Raji (cell line): ENCODE measurements around the gene SPATA3.

Experiments
- POLR2A ChIP-seq: IDR thresholded peaks from 2 replicates; pipeline ENCODE4 v1.6.1; 2011; ENCODE audit warnings: low read depth, low read length, control low read depth; ENCODE audit not compliant: insufficient read depth

SPATA3 gene

DNA sequence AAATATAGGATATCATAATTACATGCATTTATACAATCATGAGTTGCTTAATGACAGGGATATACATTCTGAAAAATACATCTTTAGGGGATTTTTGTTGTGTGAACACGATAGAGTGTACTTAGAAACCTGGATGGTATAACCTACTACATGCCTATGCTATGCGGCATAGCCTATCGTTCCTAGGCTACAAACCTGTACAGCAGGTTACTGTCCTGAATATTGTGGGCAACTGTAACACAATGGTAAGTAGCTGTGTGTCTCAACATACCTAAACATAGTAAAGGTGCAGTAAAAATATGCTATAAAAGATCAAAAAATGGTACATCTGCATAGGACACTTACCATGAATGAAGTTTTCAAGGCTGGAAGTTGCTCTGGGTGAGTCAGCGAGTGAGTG lies 47.9 kb downstream of the SPATA3 start:
- no peak for TF ChIP-seq POLR2A

DNA sequence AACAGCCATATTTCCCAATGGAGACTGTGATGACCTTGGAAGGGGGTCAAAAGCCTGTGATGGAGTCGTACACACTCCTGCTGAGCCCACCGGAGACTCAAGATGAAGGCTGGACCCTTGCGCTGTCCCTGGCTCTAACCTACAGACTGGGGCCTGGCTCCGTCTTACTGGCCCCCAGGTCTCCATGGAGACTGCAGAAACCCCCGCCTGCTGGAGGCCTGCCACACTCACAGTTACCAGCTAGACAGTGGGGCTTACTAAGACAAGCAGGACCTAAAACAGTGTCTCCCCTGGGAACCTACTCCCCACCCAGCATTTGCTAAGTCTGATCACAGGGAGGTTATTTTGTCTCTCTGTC lies 51.0 kb downstream of the SPATA3 start:
- no peak for TF ChIP-seq POLR2A

DNA sequence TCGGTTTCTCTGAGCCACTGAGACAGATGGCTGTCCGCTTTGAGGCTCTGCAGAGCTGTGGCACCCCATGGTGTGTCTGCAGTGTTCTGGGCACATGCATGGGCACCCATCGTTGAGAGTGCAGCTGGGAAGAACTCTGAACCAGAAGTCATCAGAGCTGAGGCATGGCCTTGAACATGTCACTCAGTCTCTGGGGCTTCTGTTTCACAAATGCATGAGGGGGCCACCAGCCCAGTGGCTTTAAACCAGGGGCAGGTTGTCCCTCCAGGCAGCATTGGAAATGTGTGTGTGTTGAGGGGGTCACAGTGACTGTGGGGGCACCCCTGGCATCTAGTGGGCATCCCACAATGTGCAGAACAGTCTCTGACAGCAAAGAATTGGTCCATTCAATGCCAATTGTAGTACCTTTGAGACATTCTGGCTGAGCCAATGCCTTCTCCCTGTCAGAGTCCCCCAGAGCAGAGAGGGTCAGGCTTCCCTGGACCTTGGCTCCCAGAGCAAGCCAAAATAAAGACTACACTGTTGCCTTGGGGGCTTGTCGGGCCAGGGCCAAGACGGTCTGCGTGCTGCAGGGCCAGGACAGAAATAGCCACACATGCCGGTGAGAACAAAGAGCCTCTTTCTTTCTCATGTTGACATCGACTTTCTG lies 51.5 kb downstream of the SPATA3 start:
- TF ChIP-seq POLR2A = no peak

DNA sequence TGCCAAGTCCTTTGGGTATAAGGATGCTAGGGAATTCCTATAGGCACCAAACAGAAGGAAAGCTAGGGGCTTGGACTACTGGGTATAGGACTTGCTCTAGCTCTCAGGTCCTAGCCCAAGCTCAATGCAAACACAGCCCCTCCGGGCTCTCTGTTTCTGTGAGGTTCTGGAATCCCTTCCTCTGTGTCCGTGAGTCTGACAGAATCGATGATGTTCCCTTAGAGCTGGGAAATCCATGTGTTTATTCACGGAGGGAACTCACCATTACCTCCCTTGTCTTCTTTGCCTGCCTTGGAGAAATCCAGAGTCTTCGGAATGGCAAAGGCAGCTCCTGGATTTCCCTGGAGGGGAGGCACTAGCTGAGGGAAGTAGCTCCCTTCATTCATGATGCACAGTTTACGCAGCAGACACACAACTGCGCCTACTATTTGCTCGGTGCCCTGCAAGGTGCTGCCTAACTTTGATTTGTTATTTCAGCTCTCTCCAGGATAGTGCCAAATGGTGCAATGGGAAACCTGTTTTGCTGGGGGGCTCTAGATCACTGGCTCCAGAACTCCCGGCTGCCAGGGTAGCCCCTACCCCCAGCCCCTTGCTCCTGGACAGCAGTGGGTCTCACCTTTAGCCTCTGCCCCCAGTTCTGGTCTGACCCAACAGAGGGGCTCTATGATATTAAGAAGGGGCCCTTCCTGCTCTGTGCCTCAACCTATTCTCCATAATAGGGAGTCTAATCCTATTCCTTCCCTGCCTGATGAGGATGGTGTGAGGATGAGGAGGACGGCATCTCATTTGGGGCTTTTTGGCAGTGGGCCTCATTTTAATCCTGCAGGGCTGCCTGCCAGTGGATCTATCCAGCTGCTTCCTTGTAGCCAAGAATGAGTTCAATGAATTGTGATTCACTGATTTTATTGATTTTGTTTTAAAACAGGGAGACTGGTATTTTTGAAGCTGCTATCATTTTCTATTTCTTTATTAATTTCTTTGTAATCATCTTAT lies 52.3 kb downstream of the SPATA3 start:
- TF ChIP-seq POLR2A = no peak

DNA sequence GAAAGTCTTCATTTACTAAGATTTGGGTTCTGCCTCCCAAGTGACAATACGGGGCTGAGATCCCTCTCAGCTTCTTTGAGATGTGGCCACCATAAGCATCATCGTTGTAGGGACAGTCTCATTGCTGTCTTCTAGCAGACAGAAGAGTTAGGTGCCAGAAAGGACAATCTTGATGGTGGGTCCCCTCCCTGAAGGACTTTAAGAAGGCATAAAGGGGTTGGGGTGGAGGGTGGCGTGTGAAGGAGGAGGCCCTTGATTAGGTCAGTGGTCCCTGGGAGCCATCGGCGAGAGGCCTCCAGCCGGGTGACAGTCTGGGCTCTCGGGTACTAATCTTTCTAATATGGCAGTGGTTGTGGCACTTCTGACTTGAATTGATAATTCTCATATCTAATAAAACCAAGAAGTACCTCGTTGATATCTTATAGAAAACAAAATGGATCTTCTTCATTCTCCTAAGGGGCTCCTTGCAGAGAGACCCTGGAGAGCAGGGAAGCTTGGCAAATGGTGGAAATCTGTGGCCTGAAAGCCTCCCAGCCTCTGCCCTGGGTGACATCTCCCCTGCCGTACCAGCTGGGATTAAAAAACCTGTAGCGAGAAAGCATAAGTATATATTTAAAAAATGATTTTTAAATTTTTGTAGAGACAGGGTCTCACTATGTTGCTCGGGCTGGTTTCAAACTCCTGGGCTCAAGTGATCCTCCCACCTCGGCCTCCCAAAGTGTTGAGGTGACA lies 53.5 kb downstream of the SPATA3 start:
- TF ChIP-seq POLR2A = no peak

DNA sequence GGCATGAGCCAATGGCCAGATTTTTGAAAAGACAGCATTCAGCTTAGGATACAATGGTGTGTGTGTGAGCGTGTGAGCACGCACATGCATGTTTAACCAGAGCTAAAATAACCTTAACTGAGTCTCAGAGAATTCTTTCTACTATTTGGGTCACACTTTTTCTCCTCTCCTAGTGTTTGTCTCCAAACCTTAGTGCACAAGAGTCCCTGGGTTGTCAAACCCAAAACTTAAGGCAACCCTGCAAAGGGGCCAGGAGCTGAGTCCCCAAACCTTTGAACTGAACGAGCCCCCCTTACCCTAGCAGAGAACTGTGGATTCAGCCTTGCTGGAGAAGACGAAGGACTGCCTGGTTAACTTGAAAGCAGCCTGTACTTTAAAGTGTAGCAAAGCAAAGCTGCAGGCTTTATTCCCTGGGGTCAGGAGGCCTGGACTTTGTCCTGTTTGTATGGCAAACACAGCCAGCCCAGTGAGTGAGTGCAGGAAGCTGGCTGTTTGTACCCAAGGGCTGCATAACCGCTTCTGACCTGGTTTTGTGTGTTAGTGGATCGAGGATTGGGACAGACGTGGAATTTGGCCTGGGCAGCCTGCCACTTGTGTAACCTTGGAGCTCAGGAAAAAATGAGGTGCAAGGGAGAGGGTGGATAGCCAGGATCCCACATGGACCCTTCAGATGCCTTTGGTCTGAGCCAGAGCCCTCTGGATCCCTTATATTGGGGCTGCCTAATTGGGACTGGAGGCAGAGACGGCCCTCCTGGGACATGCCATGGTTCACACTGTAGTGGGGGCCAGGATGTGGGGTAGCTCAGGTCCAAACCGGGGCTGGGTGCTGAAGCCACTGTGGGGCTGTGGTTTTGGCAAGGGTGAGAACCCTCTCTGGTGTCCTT lies 54.3 kb downstream of the SPATA3 start:
- TF ChIP-seq POLR2A = no peak

DNA sequence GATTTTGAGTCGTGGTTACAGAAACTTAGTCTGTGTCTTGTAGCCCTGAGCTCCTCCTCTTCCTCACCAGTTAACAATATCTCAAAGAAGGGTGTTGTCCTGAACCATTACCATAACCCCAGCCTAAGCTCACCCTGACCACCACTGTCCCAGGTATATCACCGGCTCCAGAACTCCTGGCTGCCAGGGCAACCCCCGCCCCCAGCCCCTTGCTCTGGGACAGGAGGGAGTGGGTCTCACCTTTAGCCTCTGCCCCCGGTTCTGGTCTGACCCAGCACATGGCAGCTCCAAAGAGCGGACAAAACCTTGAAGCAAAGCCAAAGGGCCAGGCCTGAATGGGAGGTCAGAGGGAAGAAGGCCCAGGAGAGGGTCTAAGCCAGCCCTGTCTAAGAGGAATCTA lies 55.2 kb downstream of the SPATA3 start:
- TF ChIP-seq POLR2A = no peak

DNA sequence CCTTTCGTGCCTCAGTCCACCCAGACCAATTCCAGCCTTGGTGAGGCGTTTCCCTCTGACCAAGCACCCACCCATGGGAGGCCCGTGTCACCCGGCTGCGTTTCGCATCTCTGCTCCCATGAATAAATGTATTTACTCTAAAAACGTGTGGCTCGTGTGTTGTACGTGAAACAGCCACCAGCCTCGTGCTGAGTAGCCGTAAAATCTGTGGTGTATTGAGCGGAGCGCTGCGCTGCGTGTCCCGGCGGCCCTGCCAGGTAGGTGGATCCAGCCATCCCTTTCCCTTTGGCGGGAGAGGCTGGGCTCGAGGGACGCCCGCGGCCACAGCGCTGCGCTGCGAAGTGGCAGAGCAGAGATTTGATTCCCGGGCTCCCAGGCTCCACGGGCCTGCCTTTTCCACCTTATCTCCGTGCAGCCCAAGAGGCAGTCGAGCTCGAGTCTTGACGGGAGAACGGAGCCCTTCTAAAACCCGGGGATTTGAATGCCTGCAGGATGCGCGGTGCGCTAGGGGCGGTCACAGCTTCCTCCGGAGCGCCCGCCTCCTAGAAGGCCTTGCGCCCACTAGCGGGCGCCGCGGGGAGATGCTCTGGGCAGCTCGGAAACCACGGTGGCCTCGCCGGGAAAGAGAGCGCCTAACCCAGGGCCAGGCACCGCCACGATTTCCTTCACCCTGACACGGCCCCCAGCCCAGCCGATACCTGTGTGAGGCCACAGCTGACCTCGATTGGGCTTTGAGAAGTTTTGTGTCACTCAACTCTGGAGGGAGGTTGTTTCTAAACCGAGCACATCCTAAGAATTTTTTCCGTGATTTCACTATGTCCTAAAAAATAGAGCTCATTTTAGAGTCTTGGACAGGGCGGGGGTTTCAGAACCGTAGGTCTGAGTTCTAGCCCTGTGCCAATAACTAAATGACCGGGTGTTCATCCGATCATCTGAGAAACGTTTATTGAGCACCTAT lies 56.9 kb downstream of the SPATA3 start:
- TF ChIP-seq POLR2A = peak; percentile 46; the same call in 1 of the 2 replicates

DNA sequence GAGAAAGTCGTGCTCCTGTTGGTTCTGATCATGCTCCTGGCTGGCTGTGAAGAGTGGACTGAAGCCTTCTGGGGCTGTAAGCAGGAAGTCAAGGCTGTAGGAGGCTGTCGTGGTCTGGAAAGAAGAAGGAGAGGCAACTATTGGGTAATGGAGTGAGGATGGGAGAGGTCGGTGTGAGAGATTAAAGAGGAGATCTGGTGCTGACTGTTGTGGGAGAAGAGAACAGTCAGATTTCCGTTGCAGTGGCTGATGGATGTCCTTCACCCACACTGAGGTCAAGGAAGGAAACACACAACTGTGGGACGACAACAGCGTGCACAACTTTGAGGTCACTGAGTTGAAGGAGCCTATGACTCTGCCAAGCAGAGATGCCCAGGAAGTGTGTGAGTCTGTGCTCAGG lies 57.9 kb downstream of the SPATA3 start:
- no peak for TF ChIP-seq POLR2A

DNA sequence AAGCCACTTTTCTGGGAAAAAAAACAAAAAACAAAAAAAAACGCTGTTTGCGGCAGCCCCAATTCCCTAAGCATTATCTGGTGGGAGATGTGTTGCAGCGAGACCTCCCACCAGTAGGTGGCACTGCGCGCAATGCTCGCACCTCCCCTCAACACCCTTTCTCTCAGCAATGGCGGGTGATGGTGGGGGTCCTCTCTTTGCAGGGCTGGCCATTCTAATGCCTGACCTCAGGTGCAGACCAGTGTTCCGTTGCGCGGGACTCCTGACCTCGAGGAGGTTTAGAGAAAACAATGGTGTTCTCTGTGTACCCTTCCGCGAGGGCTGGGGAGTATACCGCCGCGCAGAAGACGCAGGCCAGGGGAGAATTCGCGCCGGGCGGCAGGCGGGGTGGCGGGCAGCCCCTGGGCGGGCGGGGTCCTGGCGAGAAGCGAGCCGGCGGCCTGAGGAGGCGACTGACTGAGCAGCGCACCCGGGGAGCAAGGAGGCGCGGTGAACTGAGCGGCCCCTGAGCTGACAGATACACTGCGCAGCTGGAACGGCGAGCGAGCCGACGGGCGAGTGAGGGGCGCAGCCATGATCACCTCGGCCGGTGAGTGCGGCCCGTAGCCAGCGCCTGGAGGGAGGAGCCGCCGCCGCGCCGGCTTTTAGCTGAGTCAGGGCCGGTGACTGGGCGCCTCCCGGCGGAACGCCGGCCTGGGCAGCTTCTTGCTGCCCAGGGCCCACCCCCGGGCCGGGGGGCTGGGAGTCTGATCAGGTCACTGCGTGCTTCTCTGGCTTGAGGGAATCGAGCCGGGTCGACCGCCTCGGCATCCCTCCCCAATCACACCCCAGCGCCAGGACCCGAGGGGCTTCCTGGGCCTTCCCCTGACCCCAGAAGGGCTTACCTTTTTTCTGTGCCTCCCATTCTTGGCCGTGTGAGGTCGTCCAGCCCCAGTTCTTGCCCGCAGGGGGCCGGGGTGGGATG lies 60.8 kb downstream of the SPATA3 start, which contains the start of gene PSMD1:
Gene PSMD1 (plus strand): TSS at position 415 of the 964 bp plus-strand sequence. CDS start 159 bp downstream, at position 574.
- TF ChIP-seq POLR2A = peak; percentile 76

DNA sequence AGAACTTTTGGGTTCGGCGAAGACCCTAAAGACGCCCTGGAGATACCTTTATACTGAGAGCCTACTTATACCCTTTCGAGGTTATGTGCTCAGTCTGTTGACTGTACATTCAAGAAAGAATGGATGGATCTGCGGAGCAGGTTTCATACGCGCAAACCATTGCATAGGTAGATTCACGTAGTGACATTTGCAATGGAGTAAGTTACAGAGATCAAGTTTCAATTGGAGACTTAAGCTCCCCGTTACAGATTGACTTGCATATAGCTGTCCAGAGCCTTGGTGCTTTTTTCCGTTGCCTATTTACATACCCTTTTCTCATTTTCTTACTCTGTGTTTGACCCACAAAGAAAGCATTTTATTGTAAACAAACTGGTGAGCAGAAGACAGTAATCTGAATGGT lies 61.7 kb downstream of the SPATA3 start:
- TF ChIP-seq POLR2A = no peak
